GM12878 (cell line): ENCODE measurements around the gene DOK1. TPM values are rescaled to one million over a fixed set of nuclear protein-coding genes. Genes with fewer than 3 reads are reported as not detected.
A peak's percentile ranks its signal among the peaks of the same experiment; 100 is the strongest.

Experiments used
- ASH2L ChIP-seq: fragments of 300-600, 200-600 bp; sonication (generic); IDR thresholded peaks from 2 replicates; pipeline ENCODE4 v1.6.1; 2017; ENCODE audit warnings: low read depth, mild to moderate bottlenecking, borderline replicate concordance
- BHLHE40 ChIP-seq, 2 experiments: fragments of 450-650 bp in 1 of 2; IDR thresholded peaks; 2 replicates each; pipeline ENCODE4 v1.6.1; 2011 to 2017; ENCODE audit warnings: low read depth in 2 of 2, borderline replicate concordance in 1 of 2, improper control_type of control experiment in 1 of 2, low read length in 1 of 2, mild to moderate bottlenecking in 1 of 2
- CEBPB ChIP-seq, 2 experiments: fragments of 150-350 bp in 1 of 2; IDR thresholded peaks; 2 replicates each; pipeline ENCODE4 v1.6.1; 2012 to 2014; ENCODE audit warnings: low read depth in 2 of 2, low read length in 2 of 2, borderline replicate concordance in 1 of 2, inconsistent platforms in 1 of 2
- CHD4 ChIP-seq: fragments of 200-600 bp; sonication (generic); IDR thresholded peaks from 2 replicates; pipeline ENCODE4 v1.6.1; 2016; ENCODE audit warnings: mild to moderate bottlenecking
- FOXK2 ChIP-seq: fragments of 450-650 bp; IDR thresholded peaks from 2 replicates; pipeline ENCODE4 v1.6.1; 2017; ENCODE audit warnings: mild to moderate bottlenecking, moderate library complexity
- HDAC6 ChIP-seq: fragments of 200-600 bp; sonication (generic); IDR thresholded peaks from one replicate; pipeline ENCODE4 v1.8.0; 2017; ENCODE audit warnings: antibody characterized with exemption; ENCODE audit not compliant: unreplicated experiment
- MEF2B ChIP-seq: fragments of 450-650 bp; IDR thresholded peaks from 2 replicates; pipeline ENCODE4 v1.6.1; 2018; ENCODE audit warnings: mild to moderate bottlenecking, moderate library complexity; ENCODE audit not compliant: partially characterized antibody, poor library complexity, severe bottlenecking
- MTA2 ChIP-seq: fragments of 450-650 bp; IDR thresholded peaks from 2 replicates; pipeline ENCODE4 v1.6.1; 2016; ENCODE audit warnings: low read depth, mild to moderate bottlenecking, moderate library complexity
- RAD21 ChIP-seq: IDR thresholded peaks from 2 replicates; pipeline ENCODE4 v1.6.1; 2011; ENCODE audit warnings: mild to moderate bottlenecking, low read depth, low read length, moderate library complexity; ENCODE audit not compliant: insufficient read depth
- RAD51 ChIP-seq: fragments of 450-650 bp; IDR thresholded peaks from 2 replicates; pipeline ENCODE4 v1.6.1; 2016; ENCODE audit warnings: moderate library complexity, mild to moderate bottlenecking, inconsistent platforms
- SIX5 ChIP-seq: IDR thresholded peaks from 2 replicates; pipeline ENCODE4 v1.6.1; 2011; ENCODE audit warnings: mild to moderate bottlenecking, low read depth, low read length, moderate library complexity; ENCODE audit not compliant: severe bottlenecking
- SRF ChIP-seq, 2 experiments: IDR thresholded peaks; 2 replicates each; pipeline ENCODE4 v1.6.1; 2011; ENCODE audit warnings: low read depth in 2 of 2, low read length in 2 of 2, mild to moderate bottlenecking in 1 of 2, moderate library complexity in 1 of 2
- STAT3 ChIP-seq: IDR thresholded peaks from 2 replicates; pipeline ENCODE4 v1.6.1; 2011; ENCODE audit warnings: low read depth, low read length, improper control_type of control experiment
- TAF1 ChIP-seq: IDR thresholded peaks from 2 replicates; pipeline ENCODE4 v1.6.1; 2011; ENCODE audit warnings: mild to moderate bottlenecking, low read depth, low read length, borderline replicate concordance
- TCF12 ChIP-seq: IDR thresholded peaks from 2 replicates; pipeline ENCODE4 v1.6.1; 2011; ENCODE audit warnings: low read depth, mild to moderate bottlenecking, low read length
- ZNF24 ChIP-seq: fragments of 450-650 bp; IDR thresholded peaks from 2 replicates; pipeline ENCODE4 v1.6.1; 2017; ENCODE audit warnings: antibody characterized with exemption, mild to moderate bottlenecking
- polyA plus RNA-seq, 11 experiments: library from polyadenylated mRNA; depleted of rRNA in 4 of 11; unstranded in 6 of 11; stranded (reverse) in 5 of 11; fragments of >200 nt; fragmentation: Nextera tagmentation in 4 of 11; fragmentation: Illumina TruSeq in 1 of 11; extraction: Ambion mirVana in 4 of 11; extraction: Trizol in 1 of 11; gene quantifications; 1 replicate in 1 of 11; 2 replicates in 10 of 11; pipeline versions ENCODE4 v1.2.1 to v1.2.3, GENCODE V29; 2011 to 2016; ENCODE audit warnings: inconsistent platforms in 2 of 11, missing spikeins in 2 of 11, low read depth in 1 of 11
- total RNA-seq, 4 experiments: library from RNA; depleted of rRNA in 3 of 4; stranded (reverse); fragments of >200 nt in 3 of 4; fragmentation: Illumina TruSeq in 1 of 4; extraction: Trizol in 1 of 4; gene quantifications; 2 replicates each; pipeline versions ENCODE4 v1.2.1 to v1.2.3, GENCODE V29; 2013 to 2021
- TF ChIP-seq, protein P1 (sequence below): fragments of 450-650 bp; IDR thresholded peaks from 2 replicates; pipeline ENCODE4 v1.6.1; 2017; ENCODE audit warnings: antibody characterized with exemption, mild to moderate bottlenecking, moderate library complexity
- TF ChIP-seq, protein P2 (sequence below): fragments of 450-650 bp; conservative IDR thresholded peaks from 2 replicates; pipeline ENCODE4 v1.6.1; 2017; ENCODE audit warnings: mild to moderate bottlenecking, moderate library complexity
- TF ChIP-seq, protein P3 (sequence below): fragments of 450-650 bp; IDR thresholded peaks from 2 replicates; pipeline ENCODE4 v1.6.1; 2017; ENCODE audit warnings: mild to moderate bottlenecking, moderate library complexity
- TF ChIP-seq, protein P4 (sequence below): IDR thresholded peaks from 2 replicates; pipeline ENCODE4 v1.6.1; 2011; ENCODE audit warnings: low read depth, mild to moderate bottlenecking, low read length, moderate library complexity, borderline replicate concordance; ENCODE audit errors: extremely low read depth
- TF ChIP-seq, protein P5 (sequence below): IDR thresholded peaks from 2 replicates; pipeline ENCODE4 v1.6.1; 2011; ENCODE audit warnings: low read depth, low read length, improper control_type of control experiment, borderline replicate concordance

The DOK1 gene
- total and polyA plus RNA-seq, 10 of the 15 experiments (the other 5 are each of a cell fraction or from before 2014, with no cell fraction given): 1.4 to 104 (median 59.7) TPM

DNA sequence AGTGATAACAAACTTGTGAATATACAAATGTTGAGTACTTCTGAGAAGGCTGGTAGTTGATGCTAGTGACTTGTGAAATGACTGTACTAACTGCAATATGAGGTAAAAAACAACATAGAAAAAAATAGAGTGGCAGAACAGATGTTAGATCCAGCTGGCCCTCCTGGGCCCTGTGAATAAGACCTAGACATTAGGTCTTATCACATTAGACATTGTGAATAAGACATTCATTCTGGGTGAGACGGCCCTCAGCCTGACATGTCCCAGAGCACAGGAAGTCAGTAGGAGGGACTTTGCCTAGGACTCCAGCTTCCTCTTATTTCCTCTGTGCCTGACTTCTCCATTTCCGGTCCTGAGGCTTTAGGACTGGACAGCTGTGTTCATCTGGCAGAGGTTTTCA, 22.9 kb downstream of the DOK1 start (continued):
- TF ChIP-seq, protein P1, sequence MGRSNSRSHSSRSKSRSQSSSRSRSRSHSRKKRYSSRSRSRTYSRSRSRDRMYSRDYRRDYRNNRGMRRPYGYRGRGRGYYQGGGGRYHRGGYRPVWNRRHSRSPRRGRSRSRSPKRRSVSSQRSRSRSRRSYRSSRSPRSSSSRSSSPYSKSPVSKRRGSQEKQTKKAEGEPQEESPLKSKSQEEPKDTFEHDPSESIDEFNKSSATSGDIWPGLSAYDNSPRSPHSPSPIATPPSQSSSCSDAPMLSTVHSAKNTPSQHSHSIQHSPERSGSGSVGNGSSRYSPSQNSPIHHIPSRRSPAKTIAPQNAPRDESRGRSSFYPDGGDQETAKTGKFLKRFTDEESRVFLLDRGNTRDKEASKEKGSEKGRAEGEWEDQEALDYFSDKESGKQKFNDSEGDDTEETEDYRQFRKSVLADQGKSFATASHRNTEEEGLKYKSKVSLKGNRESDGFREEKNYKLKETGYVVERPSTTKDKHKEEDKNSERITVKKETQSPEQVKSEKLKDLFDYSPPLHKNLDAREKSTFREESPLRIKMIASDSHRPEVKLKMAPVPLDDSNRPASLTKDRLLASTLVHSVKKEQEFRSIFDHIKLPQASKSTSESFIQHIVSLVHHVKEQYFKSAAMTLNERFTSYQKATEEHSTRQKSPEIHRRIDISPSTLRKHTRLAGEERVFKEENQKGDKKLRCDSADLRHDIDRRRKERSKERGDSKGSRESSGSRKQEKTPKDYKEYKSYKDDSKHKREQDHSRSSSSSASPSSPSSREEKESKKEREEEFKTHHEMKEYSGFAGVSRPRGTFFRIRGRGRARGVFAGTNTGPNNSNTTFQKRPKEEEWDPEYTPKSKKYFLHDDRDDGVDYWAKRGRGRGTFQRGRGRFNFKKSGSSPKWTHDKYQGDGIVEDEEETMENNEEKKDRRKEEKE: no peak
- TF ChIP-seq SIX5 (no peak), RAD51 (no peak), MTA2 (no peak), TAF1 (no peak), ASH2L (no peak), FOXK2 (no peak), STAT3 (no peak), CHD4 (no peak), HDAC6 (no peak), CEBPB (IDR thresholded peaks at IDR 0.05; ENCODE audit: borderline replicate concordance in 1 of 2, low read depth in 2 of 2, low read length in 2 of 2) (no peak), TCF12 (peak; percentile 77; the same call in 1 of the 2 replicates), ZNF24 (no peak), BHLHE40 (IDR thresholded peaks at IDR 0.05; ENCODE audit: borderline replicate concordance in 1 of 2, low read depth in 2 of 2, low read length in 1 of 2) (no peak), MEF2B (no peak), RAD21 (no peak), SRF (IDR thresholded peaks at IDR 0.05; ENCODE audit: low read depth in 2 of 2, low read length in 2 of 2) (no peak)
- TF ChIP-seq, protein P2, sequence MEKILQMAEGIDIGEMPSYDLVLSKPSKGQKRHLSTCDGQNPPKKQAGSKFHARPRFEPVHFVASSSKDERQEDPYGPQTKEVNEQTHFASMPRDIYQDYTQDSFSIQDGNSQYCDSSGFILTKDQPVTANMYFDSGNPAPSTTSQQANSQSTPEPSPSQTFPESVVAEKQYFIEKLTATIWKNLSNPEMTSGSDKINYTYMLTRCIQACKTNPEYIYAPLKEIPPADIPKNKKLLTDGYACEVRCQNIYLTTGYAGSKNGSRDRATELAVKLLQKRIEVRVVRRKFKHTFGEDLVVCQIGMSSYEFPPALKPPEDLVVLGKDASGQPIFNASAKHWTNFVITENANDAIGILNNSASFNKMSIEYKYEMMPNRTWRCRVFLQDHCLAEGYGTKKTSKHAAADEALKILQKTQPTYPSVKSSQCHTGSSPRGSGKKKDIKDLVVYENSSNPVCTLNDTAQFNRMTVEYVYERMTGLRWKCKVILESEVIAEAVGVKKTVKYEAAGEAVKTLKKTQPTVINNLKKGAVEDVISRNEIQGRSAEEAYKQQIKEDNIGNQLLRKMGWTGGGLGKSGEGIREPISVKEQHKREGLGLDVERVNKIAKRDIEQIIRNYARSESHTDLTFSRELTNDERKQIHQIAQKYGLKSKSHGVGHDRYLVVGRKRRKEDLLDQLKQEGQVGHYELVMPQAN: no peak
- TF ChIP-seq, protein P3, sequence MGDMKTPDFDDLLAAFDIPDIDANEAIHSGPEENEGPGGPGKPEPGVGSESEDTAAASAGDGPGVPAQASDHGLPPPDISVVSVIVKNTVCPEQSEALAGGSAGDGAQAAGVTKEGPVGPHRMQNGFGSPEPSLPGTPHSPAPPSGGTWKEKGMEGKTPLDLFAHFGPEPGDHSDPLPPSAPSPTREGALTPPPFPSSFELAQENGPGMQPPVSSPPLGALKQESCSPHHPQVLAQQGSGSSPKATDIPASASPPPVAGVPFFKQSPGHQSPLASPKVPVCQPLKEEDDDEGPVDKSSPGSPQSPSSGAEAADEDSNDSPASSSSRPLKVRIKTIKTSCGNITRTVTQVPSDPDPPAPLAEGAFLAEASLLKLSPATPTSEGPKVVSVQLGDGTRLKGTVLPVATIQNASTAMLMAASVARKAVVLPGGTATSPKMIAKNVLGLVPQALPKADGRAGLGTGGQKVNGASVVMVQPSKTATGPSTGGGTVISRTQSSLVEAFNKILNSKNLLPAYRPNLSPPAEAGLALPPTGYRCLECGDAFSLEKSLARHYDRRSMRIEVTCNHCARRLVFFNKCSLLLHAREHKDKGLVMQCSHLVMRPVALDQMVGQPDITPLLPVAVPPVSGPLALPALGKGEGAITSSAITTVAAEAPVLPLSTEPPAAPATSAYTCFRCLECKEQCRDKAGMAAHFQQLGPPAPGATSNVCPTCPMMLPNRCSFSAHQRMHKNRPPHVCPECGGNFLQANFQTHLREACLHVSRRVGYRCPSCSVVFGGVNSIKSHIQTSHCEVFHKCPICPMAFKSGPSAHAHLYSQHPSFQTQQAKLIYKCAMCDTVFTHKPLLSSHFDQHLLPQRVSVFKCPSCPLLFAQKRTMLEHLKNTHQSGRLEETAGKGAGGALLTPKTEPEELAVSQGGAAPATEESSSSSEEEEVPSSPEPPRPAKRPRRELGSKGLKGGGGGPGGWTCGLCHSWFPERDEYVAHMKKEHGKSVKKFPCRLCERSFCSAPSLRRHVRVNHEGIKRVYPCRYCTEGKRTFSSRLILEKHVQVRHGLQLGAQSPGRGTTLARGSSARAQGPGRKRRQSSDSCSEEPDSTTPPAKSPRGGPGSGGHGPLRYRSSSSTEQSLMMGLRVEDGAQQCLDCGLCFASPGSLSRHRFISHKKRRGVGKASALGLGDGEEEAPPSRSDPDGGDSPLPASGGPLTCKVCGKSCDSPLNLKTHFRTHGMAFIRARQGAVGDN: no peak
- TF ChIP-seq, protein P4, sequence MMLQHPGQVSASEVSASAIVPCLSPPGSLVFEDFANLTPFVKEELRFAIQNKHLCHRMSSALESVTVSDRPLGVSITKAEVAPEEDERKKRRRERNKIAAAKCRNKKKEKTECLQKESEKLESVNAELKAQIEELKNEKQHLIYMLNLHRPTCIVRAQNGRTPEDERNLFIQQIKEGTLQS: no peak
- TF ChIP-seq, protein P5, sequence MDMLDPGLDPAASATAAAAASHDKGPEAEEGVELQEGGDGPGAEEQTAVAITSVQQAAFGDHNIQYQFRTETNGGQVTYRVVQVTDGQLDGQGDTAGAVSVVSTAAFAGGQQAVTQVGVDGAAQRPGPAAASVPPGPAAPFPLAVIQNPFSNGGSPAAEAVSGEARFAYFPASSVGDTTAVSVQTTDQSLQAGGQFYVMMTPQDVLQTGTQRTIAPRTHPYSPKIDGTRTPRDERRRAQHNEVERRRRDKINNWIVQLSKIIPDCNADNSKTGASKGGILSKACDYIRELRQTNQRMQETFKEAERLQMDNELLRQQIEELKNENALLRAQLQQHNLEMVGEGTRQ: no peak
